Mesendoderm (in vitro differentiated cells): ENCODE results near the gene CPM.

Experiments
- DNase-seq: peaks from one replicate; pipeline ENCODE4 v3.0.0; 2013
- H2AK5ac ChIP-seq: 2 replicates; pipeline ENCODE4 v1.6.1; 2013; ENCODE audit warnings: low read length, inconsistent platforms
- H2BK120ac ChIP-seq: 2 replicates; pipeline ENCODE4 v1.6.1; 2013; ENCODE audit warnings: low read depth, mild to moderate bottlenecking, low read length, moderate library complexity, mixed read lengths
- H2BK15ac ChIP-seq: replicated peaks from 2 replicates; pipeline ENCODE4 v1.6.1; 2013; ENCODE audit warnings: low read depth, mild to moderate bottlenecking, moderate library complexity
- H2BK5ac ChIP-seq: 2 replicates; pipeline ENCODE4 v1.6.1; 2013; ENCODE audit warnings: low read length, inconsistent platforms
- H3K18ac ChIP-seq: 2 replicates; pipeline ENCODE4 v1.6.1; 2013; ENCODE audit warnings: mild to moderate bottlenecking, low read length, mixed read lengths
- H3K23ac ChIP-seq: one replicate; pipeline ENCODE4 v1.6.1; 2013; ENCODE audit warnings: low read length
- H3K27ac ChIP-seq: 2 replicates; pipeline ENCODE4 v1.5.1; 2013; ENCODE audit warnings: low read depth, mild to moderate bottlenecking, inconsistent platforms, low read length, moderate library complexity
- H3K27me3 ChIP-seq: 2 replicates; pipeline ENCODE4 v1.6.1; 2013; ENCODE audit warnings: low read length, control low read depth, mild to moderate bottlenecking, inconsistent platforms; ENCODE audit not compliant: insufficient read depth, poor library complexity
- H3K36me3 ChIP-seq: 2 replicates; pipeline ENCODE4 v1.6.1; 2013; ENCODE audit warnings: low read length, inconsistent platforms; ENCODE audit not compliant: control insufficient read depth, insufficient read depth
- H3K4ac ChIP-seq: one replicate; pipeline ENCODE4 v1.6.1; 2013; ENCODE audit warnings: low read depth, mild to moderate bottlenecking, low read length, moderate library complexity
- H3K4me1 ChIP-seq: 2 replicates; pipeline ENCODE4 v1.6.1; 2013; ENCODE audit warnings: low read depth, low read length, inconsistent platforms; ENCODE audit not compliant: control insufficient read depth
- H3K4me2 ChIP-seq: 2 replicates; pipeline ENCODE4 v1.6.1; 2013; ENCODE audit warnings: low read length
- H3K4me3 ChIP-seq: 2 replicates; pipeline ENCODE4 v1.5.1; 2013; ENCODE audit warnings: mild to moderate bottlenecking, low read length
- H3K56ac ChIP-seq: one replicate; pipeline ENCODE4 v1.6.1; 2013; ENCODE audit warnings: low read length
- H3K79me1 ChIP-seq: 2 replicates; pipeline ENCODE4 v1.6.1; 2013; ENCODE audit warnings: low read length, inconsistent platforms
- H3K79me2 ChIP-seq: 2 replicates; pipeline ENCODE4 v1.6.1; 2013; ENCODE audit warnings: mild to moderate bottlenecking, low read length; ENCODE audit not compliant: control insufficient read depth, insufficient read depth
- H3K9ac ChIP-seq: 2 replicates; pipeline ENCODE4 v1.6.1; 2013; ENCODE audit warnings: low read length, inconsistent platforms
- H4K5ac ChIP-seq: one replicate; pipeline ENCODE4 v1.6.1; 2013; ENCODE audit warnings: low read length
- H4K8ac ChIP-seq: one replicate; pipeline ENCODE4 v1.6.1; 2013; ENCODE audit warnings: low read depth, mild to moderate bottlenecking, control low read depth, low read length, moderate library complexity
- whole genome bisulfite sequencing: extraction: QIAGEN DNeasy Blood & Tissue Kit; methylation state at CpG from one replicate; pipeline ENCODE4 v1.1.7; 2013; ENCODE audit warnings: low lambda C conversion rate, missing lambda C conversion rate; ENCODE audit not compliant: insufficient coverage; ENCODE audit errors: extremely low coverage; 5-methylcytosine and 5-hydroxymethylcytosine counted together

CPM gene

DNA sequence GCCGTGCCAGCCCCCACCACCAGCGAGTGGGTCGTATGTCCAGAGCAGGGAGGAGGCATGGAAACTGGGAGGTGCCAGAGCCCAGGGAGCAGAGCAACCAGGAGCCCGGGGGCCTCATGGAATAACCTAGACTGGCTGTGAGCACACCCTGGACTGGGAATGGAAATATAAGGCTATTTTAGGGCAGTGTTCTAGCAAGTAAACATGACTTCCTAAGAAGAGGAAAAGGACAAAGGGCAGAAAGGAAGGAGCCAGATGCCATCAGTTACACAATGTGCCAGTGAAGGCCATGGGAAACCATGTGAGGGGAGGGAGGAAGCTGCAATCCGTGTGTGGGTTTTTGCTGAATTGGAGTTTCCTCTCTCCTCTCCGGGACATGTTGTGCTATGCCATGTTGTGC lies 18.7 kb upstream of the CPM start:
- DNase-seq = no peak
- no peak overlapping the region for H3K9ac ChIP-seq
- no peak overlapping the region for H4K8ac ChIP-seq
- no peaks in the 10 kb centered on the region for H3K27me3 ChIP-seq
- H2BK120ac ChIP-seq = no peak overlapping the region
- H3K27ac ChIP-seq = no peak overlapping the region
- H3K4me1 ChIP-seq = no peaks in the 10 kb centered on the region
- H2AK5ac ChIP-seq = no peak overlapping the region
- H3K79me1 ChIP-seq = no peaks in the 10 kb centered on the region
- no peak overlapping the region for H3K56ac ChIP-seq
- H2BK15ac ChIP-seq = no peak overlapping the region
- no peak overlapping the region for H4K5ac ChIP-seq
- no peaks in the 10 kb centered on the region for H3K36me3 ChIP-seq
- H3K4me2 ChIP-seq = no peak overlapping the region
- H3K18ac ChIP-seq = no peak overlapping the region
- H2BK5ac ChIP-seq = no peak overlapping the region
- WGBS = no CpG with 5 or more reads among the region's 6 CpGs
- H3K79me2 ChIP-seq = no peaks in the 10 kb centered on the region
- no peak overlapping the region for H3K23ac ChIP-seq
- H3K4me3 ChIP-seq = no peak overlapping the region
- no peak overlapping the region for H3K4ac ChIP-seq

DNA sequence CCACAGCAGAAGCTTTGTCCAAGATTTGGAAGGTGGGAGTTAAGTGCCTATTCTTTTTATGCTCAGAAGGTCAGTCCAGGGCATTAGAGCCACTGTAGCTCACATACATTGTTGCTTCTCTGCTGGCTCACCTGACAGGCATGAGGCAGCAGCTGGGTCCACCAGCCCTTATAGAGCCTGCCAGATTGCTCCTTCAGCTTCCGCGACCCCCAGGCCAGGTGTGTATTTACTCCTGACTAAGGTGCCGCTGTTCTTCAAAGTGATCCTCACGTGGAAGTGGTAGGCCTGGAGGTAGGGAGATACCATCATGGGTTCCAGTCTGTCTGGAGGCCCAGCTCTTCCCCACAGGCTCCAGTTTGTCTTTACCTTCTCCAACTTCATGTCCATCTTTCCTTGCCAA lies 17.5 kb upstream of the CPM start:
- Histone ChIP-seq H3K4me3 (no peak overlapping the region), H2BK120ac (no peak overlapping the region), H3K27me3 (no peaks in the 10 kb centered on the region), H2AK5ac (no peak overlapping the region), H3K9ac (no peak overlapping the region), H3K4me2 (no peak overlapping the region), H4K5ac (no peak overlapping the region), H3K56ac (no peak overlapping the region), H3K4ac (no peak overlapping the region), H3K4me1 (no peaks in the 10 kb centered on the region), H3K79me2 (no peaks in the 10 kb centered on the region), H3K18ac (no peak overlapping the region), H4K8ac (no peak overlapping the region), H3K79me1 (no peaks in the 10 kb centered on the region), H2BK5ac (no peak overlapping the region), H3K27ac (no peak overlapping the region), H3K23ac (no peak overlapping the region), H2BK15ac (no peak overlapping the region), H3K36me3 (no peaks in the 10 kb centered on the region)
- no CpG with 5 or more reads among the region's 4 CpGs for WGBS
- DNase-seq = no peak

- no peak for DNase-seq
- Histone ChIP-seq H3K79me1 (no peaks in the 10 kb centered on the region), H2BK15ac (no peak overlapping the region), H3K79me2 (no peaks in the 10 kb centered on the region), H3K56ac (no peak overlapping the region), H2BK5ac (no peak overlapping the region), H3K18ac (no peak overlapping the region), H4K5ac (no peak overlapping the region), H3K27me3 (no peaks in the 10 kb centered on the region), H4K8ac (no peak overlapping the region), H3K36me3 (no peaks in the 10 kb centered on the region), H3K4ac (no peak overlapping the region), H3K4me1 (no peaks in the 10 kb centered on the region), H2AK5ac (no peak overlapping the region), H2BK120ac (no peak overlapping the region), H3K23ac (no peak overlapping the region), H3K9ac (no peak overlapping the region), H3K4me3 (no peak overlapping the region), H3K27ac (no peak overlapping the region), H3K4me2 (no peak overlapping the region)
- no CpG with 5 or more reads among the region's 2 CpGs for WGBS
Measured at GRCh38 chr12:68945255-68945654, 12.3 kb upstream of the CPM start.

- no peaks in the 10 kb centered on the region for H3K27me3 ChIP-seq
- no peak overlapping the region for H3K9ac ChIP-seq
- no peak overlapping the region for H3K4me3 ChIP-seq
- no peak overlapping the region for H2BK15ac ChIP-seq
- no peak overlapping the region for H3K56ac ChIP-seq
- no CpG with 5 or more reads among the region's 5 CpGs for WGBS
- no peaks in the 10 kb centered on the region for H3K36me3 ChIP-seq
- H2AK5ac ChIP-seq = no peak overlapping the region
- DNase-seq = no peak
- no peaks in the 10 kb centered on the region for H3K4me1 ChIP-seq
- H3K4ac ChIP-seq = no peak overlapping the region
- H3K18ac ChIP-seq = no peak overlapping the region
- no peak overlapping the region for H3K23ac ChIP-seq
- no peaks in the 10 kb centered on the region for H3K79me2 ChIP-seq
- H2BK5ac ChIP-seq = no peak overlapping the region
- no peak overlapping the region for H3K4me2 ChIP-seq
- no peak overlapping the region for H3K27ac ChIP-seq
- no peaks in the 10 kb centered on the region for H3K79me1 ChIP-seq
- H2BK120ac ChIP-seq = no peak overlapping the region
- no peak overlapping the region for H4K5ac ChIP-seq
- no peak overlapping the region for H4K8ac ChIP-seq
Measured at GRCh38 chr12:68944296-68945076, 11.5 kb upstream of the CPM start.

DNA sequence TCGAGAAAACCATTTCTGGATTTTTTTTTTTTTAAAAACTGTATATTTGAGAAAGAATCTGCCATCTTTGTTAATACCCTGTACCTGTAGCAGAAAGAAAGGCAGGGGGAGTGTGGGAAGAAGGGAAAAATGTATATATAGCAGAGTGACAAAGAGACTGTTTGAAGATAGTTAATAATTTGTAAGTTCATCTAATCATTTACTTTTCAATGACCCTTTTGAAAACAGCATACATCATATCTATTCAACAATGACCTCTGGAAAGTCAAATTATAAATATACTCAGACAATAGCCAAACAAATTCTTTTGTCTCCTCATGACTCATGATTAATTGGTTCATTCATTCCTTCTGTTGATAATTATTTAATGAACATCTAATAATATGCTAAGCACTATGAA lies 10.9 kb upstream of the CPM start:
- WGBS = no CpG with 5 or more reads among the region's 1 CpG
- H3K79me1 ChIP-seq = no peaks in the 10 kb centered on the region
- H3K4me2 ChIP-seq = no peak overlapping the region
- no peak overlapping the region for H3K4ac ChIP-seq
- no peak overlapping the region for H3K18ac ChIP-seq
- no peaks in the 10 kb centered on the region for H3K4me1 ChIP-seq
- no peak overlapping the region for H4K8ac ChIP-seq
- no peak overlapping the region for H2BK15ac ChIP-seq
- H3K9ac ChIP-seq = no peak overlapping the region
- H3K79me2 ChIP-seq = no peaks in the 10 kb centered on the region
- no peak overlapping the region for H2BK5ac ChIP-seq
- H3K36me3 ChIP-seq = no peaks in the 10 kb centered on the region
- H3K23ac ChIP-seq = no peak overlapping the region
- H3K27me3 ChIP-seq = no peaks in the 10 kb centered on the region
- H3K56ac ChIP-seq = no peak overlapping the region
- H4K5ac ChIP-seq = no peak overlapping the region
- no peak overlapping the region for H2AK5ac ChIP-seq
- no peak for DNase-seq
- no peak overlapping the region for H3K4me3 ChIP-seq
- H2BK120ac ChIP-seq = no peak overlapping the region
- no peak overlapping the region for H3K27ac ChIP-seq

DNA sequence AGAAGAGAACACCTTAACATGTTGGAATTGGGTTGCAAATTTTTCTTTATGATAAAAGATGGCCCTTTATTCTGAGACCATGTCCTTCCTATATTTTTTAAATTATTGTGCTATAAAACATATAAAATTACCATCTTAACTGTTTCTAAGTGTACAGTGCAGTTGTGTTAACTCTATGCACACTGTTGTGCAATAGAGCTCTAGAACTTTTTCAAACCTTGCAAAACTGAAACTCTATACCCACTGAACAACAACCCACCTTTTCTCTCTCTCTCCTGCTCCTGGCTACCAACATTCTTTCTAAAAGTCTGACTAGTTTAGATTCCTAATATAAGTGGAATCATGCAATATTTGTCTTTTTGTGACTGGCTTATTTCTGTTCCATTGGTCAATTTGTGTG lies 7.8 kb upstream of the CPM start:
- Histone ChIP-seq H2AK5ac (no peak overlapping the region), H3K23ac (no peak overlapping the region), H3K4me2 (no peak overlapping the region), H3K27me3 (no peaks in the 10 kb centered on the region), H4K8ac (no peak overlapping the region), H3K4me1 (no peaks in the 10 kb centered on the region), H3K36me3 (no peaks in the 10 kb centered on the region), H3K9ac (no peak overlapping the region), H2BK5ac (no peak overlapping the region), H2BK15ac (no peak overlapping the region), H3K4ac (no peak overlapping the region), H3K79me1 (no peaks in the 10 kb centered on the region), H4K5ac (no peak overlapping the region), H3K27ac (no peak overlapping the region), H3K79me2 (no peaks in the 10 kb centered on the region), H3K18ac (no peak overlapping the region), H3K56ac (no peak overlapping the region), H3K4me3 (no peak overlapping the region), H2BK120ac (no peak overlapping the region)
- DNase-seq = no peak
